Nephron (organoid): ENCODE data around the gene MAP4K1.

ENCODE experiments used
- H3K27ac Mint-ChIP-seq, 3 experiments: 2 replicates each; pipeline ENCODE4 v1.8.0; 2020; ENCODE audit warnings: mixed read lengths in 3 of 3, mild to moderate bottlenecking in 2 of 3, moderate library complexity in 1 of 3
- H3K27me3 Mint-ChIP-seq: 2 replicates; pipeline ENCODE4 v1.8.0; 2021; ENCODE audit warnings: low read depth, mild to moderate bottlenecking, moderate library complexity, mixed read lengths
- H3K36me3 Mint-ChIP-seq: 2 replicates; pipeline ENCODE4 v1.8.0; 2020; ENCODE audit warnings: low read depth, mixed read lengths
- H3K4me1 Mint-ChIP-seq: 2 replicates; pipeline ENCODE4 v1.8.0; 2020; ENCODE audit warnings: mixed read lengths
- H3K4me3 Mint-ChIP-seq, 3 experiments: 2 replicates each; pipeline ENCODE4 v1.8.0; 2020; ENCODE audit warnings: mild to moderate bottlenecking in 3 of 3, mixed read lengths in 3 of 3, moderate library complexity in 2 of 3
- H3K9me3 Mint-ChIP-seq: 2 replicates; pipeline ENCODE4 v1.8.0; 2020; ENCODE audit warnings: mixed read lengths
- CTCF ChIP-seq, 3 experiments: fragments of 200-600 bp; sonication (generic); IDR thresholded peaks; one replicate each; pipeline ENCODE4 v1.5.0; 2021; ENCODE audit warnings: antibody characterized with exemption in 3 of 3; ENCODE audit not compliant: unreplicated experiment in 3 of 3

Gene MAP4K1

GRCh38 chr19:38538386-38538785, 79.4 kb downstream of the MAP4K1 start:
- Mint-ChIP-seq H3K36me3 (peaks cover 30% of the 10 kb centered on the region), H3K27ac (no peak overlapping the region), H3K4me3 (no peak overlapping the region), H3K27me3 (no peaks in the 10 kb centered on the region), H3K9me3 (peaks cover 5% of the 10 kb centered on the region), H3K4me1 (no peaks in the 10 kb centered on the region)
- TF ChIP-seq CTCF (IDR thresholded peaks at IDR 0.05; ENCODE audit: unreplicated experiment in 3 of 3) = no peak
